K562 (cell line): ENCODE measurements around the gene MDP1. TPM values are rescaled to one million over a fixed set of nuclear protein-coding genes. Genes with fewer than 3 reads are reported as not detected.
A peak's percentile ranks its signal among the peaks of the same experiment; 100 is the strongest.

ENCODE experiments used
- ATAC-seq: fragments of 200-7000 bp; cut with Tn5 transposase; 3 replicates; pipeline ENCODE4 v1.9.1; 2020; ENCODE audit warnings: moderate library complexity
- BruUV-seq: library from RNA; stranded (reverse); fragments of 400-500 nt; replicated peaks from 2 replicates; lab custom pipeline; 2021; lab: Mats Ljungman, UMichigan
- CTCF ChIA-PET: fragments of 300-600 bp; formaldehyde crosslinking; extraction: SDS; loops from one replicate; lab custom pipeline; 2021; ENCODE audit warnings: low intra/inter-chr PET ratio; lab: Yijun Ruan, JAX
- POLR2A ChIA-PET: fragments of 300-600, 350-650 bp; sonication (Branson Sonifier 250); formaldehyde crosslinking; extraction: SDS; loops from one replicate; lab custom pipeline; 2021; ENCODE audit warnings: antibody characterized with exemption, inconsistent platforms; lab: Yijun Ruan, JAX
- DNase-seq, 4 experiments: peaks; one replicate each; pipeline versions ENCODE4 v3.0.0 to v3.0.0-alpha.2; 2011 to 2018; ENCODE audit warnings: low spot score in 3 of 4, mixed read lengths in 3 of 4; ENCODE audit errors: extremely low read depth in 1 of 4
- FAIRE-seq: peaks from 2 replicates; lab custom pipeline; 2011; peaks lifted over from hg19 to GRCh38; lab: Jason Lieb, UNC
- H2AFZ ChIP-seq: 2 replicates; pipeline ENCODE4 v1.6.0; 2011; ENCODE audit warnings: low read depth, low read length, control low read depth, inconsistent platforms
- H3K27ac ChIP-seq: fragments of 200-600 bp; 3 replicates; pipeline ENCODE4 v1.8.0; 2011; ENCODE audit warnings: low read depth, mild to moderate bottlenecking, control low read depth, inconsistent platforms, low read length, moderate library complexity, mixed read lengths; ENCODE audit errors: extremely low read depth
- H3K27me3 ChIP-seq, 2 experiments: fragments of 300-600 bp in 1 of 2; 2 replicates in 1 of 2; 3 replicates in 1 of 2; pipeline versions ENCODE4 v1.6.0 to v1.8.0; 2011; ENCODE audit warnings: inconsistent platforms in 2 of 2, low read length in 2 of 2, mild to moderate bottlenecking in 1 of 2, mixed read lengths in 1 of 2, moderate library complexity in 1 of 2; ENCODE audit not compliant: control insufficient read depth in 2 of 2, insufficient read depth in 2 of 2
- H3K36me3 ChIP-seq: fragments of 300-600 bp; 3 replicates; pipeline ENCODE4 v1.8.0; 2011; ENCODE audit warnings: mild to moderate bottlenecking, low read length, inconsistent platforms; ENCODE audit not compliant: control insufficient read depth, insufficient read depth
- H3K4me1 ChIP-seq, 2 experiments: fragments of 200-600 bp in 1 of 2; replicated peaks in 1 of 2; 2 replicates in 1 of 2; 3 replicates in 1 of 2; pipeline versions ENCODE4 v1.5.1 to v1.8.0; 2011; ENCODE audit warnings: inconsistent platforms in 2 of 2, low read length in 2 of 2, mild to moderate bottlenecking in 1 of 2, mixed read lengths in 1 of 2, moderate library complexity in 1 of 2; ENCODE audit not compliant: control insufficient read depth in 2 of 2, insufficient read depth in 2 of 2
- H3K4me2 ChIP-seq: 2 replicates; pipeline ENCODE4 v1.6.1; 2011; ENCODE audit warnings: low read length, control low read depth, inconsistent platforms, mixed read lengths; ENCODE audit not compliant: insufficient read depth
- H3K4me3 ChIP-seq: fragments of 200-600 bp; sonication (generic), shearing (Covaris generic); 2 replicates; pipeline ENCODE4 v1.5.1; 2016; ENCODE audit warnings: control low read depth, inconsistent platforms
- H3K79me2 ChIP-seq: fragments of 200-600 bp; 3 replicates; pipeline ENCODE4 v1.8.0; 2011; ENCODE audit warnings: low read length, inconsistent platforms; ENCODE audit not compliant: control insufficient read depth, insufficient read depth
- H3K9ac ChIP-seq, 2 experiments: 2 replicates each; pipeline versions ENCODE4 v1.6.0 to v1.6.1; 2011; ENCODE audit warnings: low read depth in 2 of 2, low read length in 2 of 2, control low read depth in 1 of 2, inconsistent platforms in 1 of 2, mild to moderate bottlenecking in 1 of 2, mixed read lengths in 1 of 2; ENCODE audit not compliant: insufficient read depth in 1 of 2
- H3K9me1 ChIP-seq: one replicate; pipeline ENCODE4 v1.6.0; 2011; ENCODE audit warnings: inconsistent platforms, mild to moderate bottlenecking, low read length, moderate library complexity; ENCODE audit not compliant: control insufficient read depth, insufficient read depth
- H3K9me3 ChIP-seq: replicated peaks from 2 replicates; pipeline ENCODE4 v1.5.1; 2011; ENCODE audit warnings: low read depth, low read length, inconsistent platforms; ENCODE audit not compliant: control insufficient read depth, insufficient read depth
- H4K20me1 ChIP-seq: replicated peaks from 2 replicates; pipeline ENCODE4 v1.6.1; 2011; ENCODE audit warnings: low read length, inconsistent platforms, mixed read lengths; ENCODE audit not compliant: control insufficient read depth, insufficient read depth
- HNRNPH1 ChIP-seq: fragments of 200-400 bp; formaldehyde crosslinking; optimal IDR thresholded peaks from 2 replicates; pipeline ENCODE3; 2017; ENCODE audit warnings: low read depth, mild to moderate bottlenecking, low read length, moderate library complexity
- KLF13 ChIP-seq: fragments of 450-650 bp; IDR thresholded peaks from 2 replicates; pipeline ENCODE4 v1.6.1; 2016; ENCODE audit warnings: missing genetic modification characterization, low read depth, mild to moderate bottlenecking, missing compliant biosample characterization, moderate library complexity, borderline replicate concordance
- MYNN ChIP-seq, 2 experiments: sonication (generic); formaldehyde crosslinking in 1 of 2; IDR thresholded peaks; 2 replicates each; pipeline versions ENCODE4 v1.5.0 to v1.6.1; 2016 to 2020; ENCODE audit warnings: antibody characterized with exemption in 1 of 2, missing genetic modification reagents in 1 of 2
- ZNF436 ChIP-seq: fragments of 250-450, 450-650 bp; sonication (Bioruptor Pico); formaldehyde crosslinking; IDR thresholded peaks from 2 replicates; pipeline ENCODE4 v1.7.0; 2020; ENCODE audit warnings: mild to moderate bottlenecking
- WGBS: fragments of 100-300 bp; shearing (Covaris generic); methylation state at CpG from one replicate; pipeline ENCODE4 v1.1.6; 2016; ENCODE audit warnings: low coverage, mixed read lengths; ENCODE audit not compliant: insufficient coverage; ENCODE audit errors: missing lambda C conversion rate; 5-methylcytosine and 5-hydroxymethylcytosine counted together
- in situ Hi-C: fragments of 300-500 bp; cut with MboI; formaldehyde crosslinking; loops from 4 replicates; pipeline ENCODE4 v1.15.0; 2018; ENCODE audit warnings: inconsistent platforms, mixed read lengths
- intact Hi-C: fragments of 100-400 bp; cut with micrococcal nuclease; formaldehyde crosslinking; loops from 2 replicates; pipeline ENCODE4 v1.14.2; 2022
- polyA plus RNA-seq, 8 experiments: library from polyadenylated mRNA; depleted of rRNA in 4 of 8; stranded (reverse) in 5 of 8; unstranded in 3 of 8; fragments of >200 nt; fragmentation: Nextera tagmentation in 2 of 8; fragmentation: Illumina TruSeq in 1 of 8; extraction: Ambion mirVana in 2 of 8; extraction: Trizol in 1 of 8; gene quantifications; 2 replicates each; pipeline versions ENCODE4 v1.2.1 to v1.2.3, GENCODE V29; 2011 to 2014; ENCODE audit warnings: inconsistent platforms in 1 of 8, missing spikeins in 1 of 8
- total RNA-seq, 7 experiments: library from RNA; depleted of rRNA in 6 of 7; stranded (reverse); fragments of >200 nt in 6 of 7; fragmentation: Illumina TruSeq in 2 of 7; extraction: Trizol in 2 of 7; gene quantifications; 2 replicates each; pipeline versions ENCODE4 v1.2.1 to v1.2.3, GENCODE V29; 2011 to 2021; ENCODE audit warnings: low replicate concordance in 1 of 7
- TF ChIP-seq, protein P1 (sequence below): fragments of 250-450 bp; sonication (Bioruptor Pico); IDR thresholded peaks from 2 replicates; pipeline ENCODE4 v1.4.0; 2020
- TF ChIP-seq, protein P2 (sequence below): fragments of 250-450 bp; sonication (Bioruptor Pico); IDR thresholded peaks from 2 replicates; pipeline ENCODE4 v1.5.0; 2020; ENCODE audit warnings: mild to moderate bottlenecking

Gene MDP1
- total and polyA plus RNA-seq, 9 of the 15 experiments (the other 6 are each of a cell fraction or from before 2014, with no cell fraction given), result 2.7 to 29.6 (median 11.0) TPM

DNA sequence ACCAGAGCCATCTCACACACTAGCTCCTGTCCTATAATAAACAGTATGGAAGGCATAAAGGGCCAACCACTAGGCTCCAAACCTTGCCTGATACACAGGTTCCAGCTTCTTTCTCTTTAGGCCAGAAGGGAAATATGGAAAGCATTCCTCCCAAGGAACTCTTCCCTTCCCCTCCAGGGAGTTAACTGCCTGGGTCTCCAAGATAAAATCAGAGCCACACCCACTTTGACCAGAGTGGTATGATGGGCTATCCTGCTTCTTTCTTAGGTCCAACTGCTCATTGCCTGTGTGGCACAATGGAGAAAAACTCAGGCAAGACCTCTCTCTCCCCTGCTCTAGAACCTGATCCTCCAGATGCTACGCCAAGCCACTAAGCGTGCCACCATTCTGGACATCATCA, 8.2 kb downstream of the MDP1 start:
- no peaks in the 10 kb centered on the region for H3K9me1 ChIP-seq
- TF ChIP-seq KLF13 (tag) (peak; percentile 71; the same call in 1 of the 2 replicates), ZNF436 (CRISPR knock-in tag) (no peak), HNRNPH1 (no peak)
- FAIRE-seq (peak; percentile 46), DNase-seq (no peak), ATAC-seq (peak; percentile 63; the same call in 2 of the 3 replicates)
- POLR2A ChIA-PET, result interaction anchor here (0.6 to 4.0 kb wide), 4 partner anchors 12 to 123 kb away, joined by 3 to 19 read pairs (median 4); partner anchors contain the start of genes CIDEB and TM9SF1
- intact Hi-C loops, result no loop called here
- BruUV-seq, result no TSS peak
- peak overlapping the region; percentile 46 for H3K4me2 ChIP-seq
- no peaks in the 10 kb centered on the region for H3K27me3 ChIP-seq
- H3K27ac ChIP-seq, result peak overlapping the region; percentile 11; the same call in 1 of the 3 replicates
- H3K4me3 ChIP-seq, result no peak overlapping the region
- peaks cover 65% of the 10 kb centered on the region; the same call in 2 of the 3 replicates for H3K36me3 ChIP-seq
- no peaks in the 10 kb centered on the region; the same call in 1 of the 2 replicates for H4K20me1 ChIP-seq
- H2AFZ ChIP-seq, result no peak overlapping the region
- WGBS, result no CpG with 5 or more reads among the region's 2 CpGs
- in situ Hi-C loops, result no loop called here
- CTCF ChIA-PET, result no interaction called here
- H3K79me2 ChIP-seq, result peaks cover 12% of the 10 kb centered on the region
- H3K4me1 ChIP-seq, result peaks cover 8 to 13% of the 10 kb centered on the region in 2 experiments; a peak in 4 of 5 replicates
- H3K9ac ChIP-seq, result peak overlapping the region in 1 of 2 experiments; percentile 41; a peak in 2 of 4 replicates
- H3K9me3 ChIP-seq, result no peaks in the 10 kb centered on the region

DNA sequence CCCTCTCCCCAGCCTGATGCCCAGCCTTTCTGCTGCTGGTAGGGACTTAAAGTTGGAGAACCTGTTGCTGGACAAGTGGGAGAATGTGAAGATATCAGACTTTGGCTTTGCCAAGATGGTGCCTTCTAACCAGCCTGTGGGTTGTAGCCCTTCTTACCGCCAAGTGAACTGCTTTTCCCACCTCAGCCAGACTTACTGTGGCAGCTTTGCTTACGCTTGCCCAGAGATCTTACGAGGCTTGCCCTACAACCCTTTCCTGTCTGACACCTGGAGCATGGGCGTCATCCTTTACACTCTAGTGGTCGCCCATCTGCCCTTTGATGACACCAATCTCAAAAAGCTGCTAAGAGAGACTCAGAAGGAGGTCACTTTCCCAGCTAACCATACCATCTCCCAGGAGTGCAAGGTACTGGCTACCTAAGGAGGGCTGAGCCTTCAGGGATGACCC, 8.7 kb downstream of the MDP1 start:
- Histone ChIP-seq H3K79me2 (peaks cover 8% of the 10 kb centered on the region; the same call in 2 of the 3 replicates), H2AFZ (no peak overlapping the region), H3K4me1 (peaks cover 8 to 13% of the 10 kb centered on the region in 2 experiments; a peak in 4 of 5 replicates), H4K20me1 (no peaks in the 10 kb centered on the region; the same call in 1 of the 2 replicates), H3K27me3 (no peaks in the 10 kb centered on the region), H3K9ac (no peak overlapping the region; a peak in 1 of 4 replicates), H3K4me2 (no peak overlapping the region), H3K4me3 (no peak overlapping the region), H3K27ac (no peak overlapping the region), H3K9me3 (no peaks in the 10 kb centered on the region), H3K36me3 (peaks cover 65% of the 10 kb centered on the region; the same call in 2 of the 3 replicates), H3K9me1 (no peaks in the 10 kb centered on the region)
- ChIA-PET CTCF (no interaction called here), POLR2A (interaction anchor here (0.6 to 4.0 kb wide), 3 partner anchors 11 to 123 kb away, joined by 3 to 19 read pairs (median 4); partner anchors contain the start of genes CIDEB and TM9SF1)
- intact Hi-C loops (no loop called here), in situ Hi-C loops (no loop called here)
- WGBS, result 89% methylated on average over 5 of the region's 5 CpGs
- ATAC-seq (no peak), FAIRE-seq (no peak), DNase-seq (no peak)
- BruUV-seq, result no TSS peak
- no peak for TF ChIP-seq MYNN (IDR thresholded peaks at IDR 0.05)
- no peak for TF ChIP-seq MYNN (CRISPR knock-in tag; IDR thresholded peaks at IDR 0.05)
- TF ChIP-seq, protein P1, sequence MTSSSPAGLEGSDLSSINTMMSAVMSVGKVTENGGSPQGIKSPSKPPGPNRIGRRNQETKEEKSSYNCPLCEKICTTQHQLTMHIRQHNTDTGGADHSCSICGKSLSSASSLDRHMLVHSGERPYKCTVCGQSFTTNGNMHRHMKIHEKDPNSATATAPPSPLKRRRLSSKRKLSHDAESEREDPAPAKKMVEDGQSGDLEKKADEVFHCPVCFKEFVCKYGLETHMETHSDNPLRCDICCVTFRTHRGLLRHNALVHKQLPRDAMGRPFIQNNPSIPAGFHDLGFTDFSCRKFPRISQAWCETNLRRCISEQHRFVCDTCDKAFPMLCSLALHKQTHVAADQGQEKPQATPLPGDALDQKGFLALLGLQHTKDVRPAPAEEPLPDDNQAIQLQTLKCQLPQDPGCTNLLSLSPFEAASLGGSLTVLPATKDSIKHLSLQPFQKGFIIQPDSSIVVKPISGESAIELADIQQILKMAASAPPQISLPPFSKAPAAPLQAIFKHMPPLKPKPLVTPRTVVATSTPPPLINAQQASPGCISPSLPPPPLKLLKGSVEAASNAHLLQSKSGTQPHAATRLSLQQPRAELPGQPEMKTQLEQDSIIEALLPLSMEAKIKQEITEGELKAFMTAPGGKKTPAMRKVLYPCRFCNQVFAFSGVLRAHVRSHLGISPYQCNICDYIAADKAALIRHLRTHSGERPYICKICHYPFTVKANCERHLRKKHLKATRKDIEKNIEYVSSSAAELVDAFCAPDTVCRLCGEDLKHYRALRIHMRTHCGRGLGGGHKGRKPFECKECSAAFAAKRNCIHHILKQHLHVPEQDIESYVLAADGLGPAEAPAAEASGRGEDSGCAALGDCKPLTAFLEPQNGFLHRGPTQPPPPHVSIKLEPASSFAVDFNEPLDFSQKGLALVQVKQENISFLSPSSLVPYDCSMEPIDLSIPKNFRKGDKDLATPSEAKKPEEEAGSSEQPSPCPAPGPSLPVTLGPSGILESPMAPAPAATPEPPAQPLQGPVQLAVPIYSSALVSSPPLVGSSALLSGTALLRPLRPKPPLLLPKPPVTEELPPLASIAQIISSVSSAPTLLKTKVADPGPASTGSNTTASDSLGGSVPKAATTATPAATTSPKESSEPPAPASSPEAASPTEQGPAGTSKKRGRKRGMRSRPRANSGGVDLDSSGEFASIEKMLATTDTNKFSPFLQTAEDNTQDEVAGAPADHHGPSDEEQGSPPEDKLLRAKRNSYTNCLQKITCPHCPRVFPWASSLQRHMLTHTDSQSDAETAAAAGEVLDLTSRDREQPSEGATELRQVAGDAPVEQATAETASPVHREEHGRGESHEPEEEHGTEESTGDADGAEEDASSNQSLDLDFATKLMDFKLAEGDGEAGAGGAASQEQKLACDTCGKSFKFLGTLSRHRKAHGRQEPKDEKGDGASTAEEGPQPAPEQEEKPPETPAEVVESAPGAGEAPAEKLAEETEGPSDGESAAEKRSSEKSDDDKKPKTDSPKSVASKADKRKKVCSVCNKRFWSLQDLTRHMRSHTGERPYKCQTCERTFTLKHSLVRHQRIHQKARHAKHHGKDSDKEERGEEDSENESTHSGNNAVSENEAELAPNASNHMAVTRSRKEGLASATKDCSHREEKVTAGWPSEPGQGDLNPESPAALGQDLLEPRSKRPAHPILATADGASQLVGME (CRISPR knock-in tag), result no peak
- TF ChIP-seq, protein P2, sequence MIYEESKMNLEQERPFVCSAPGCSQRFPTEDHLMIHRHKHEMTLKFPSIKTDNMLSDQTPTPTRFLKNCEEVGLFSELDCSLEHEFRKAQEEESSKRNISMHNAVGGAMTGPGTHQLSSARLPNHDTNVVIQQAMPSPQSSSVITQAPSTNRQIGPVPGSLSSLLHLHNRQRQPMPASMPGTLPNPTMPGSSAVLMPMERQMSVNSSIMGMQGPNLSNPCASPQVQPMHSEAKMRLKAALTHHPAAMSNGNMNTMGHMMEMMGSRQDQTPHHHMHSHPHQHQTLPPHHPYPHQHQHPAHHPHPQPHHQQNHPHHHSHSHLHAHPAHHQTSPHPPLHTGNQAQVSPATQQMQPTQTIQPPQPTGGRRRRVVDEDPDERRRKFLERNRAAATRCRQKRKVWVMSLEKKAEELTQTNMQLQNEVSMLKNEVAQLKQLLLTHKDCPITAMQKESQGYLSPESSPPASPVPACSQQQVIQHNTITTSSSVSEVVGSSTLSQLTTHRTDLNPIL, result no peak
